PC-3 (cell line): ENCODE measurements around the gene THUMPD2. TPM values are rescaled to one million over a fixed set of nuclear protein-coding genes. Genes with fewer than 3 reads are reported as not detected.

Experiments
- ATAC-seq: fragments of 200-7000 bp; cut with Tn5 transposase; 2 replicates; pipeline ENCODE4 v1.9.1; 2020; ENCODE audit warnings: mild to moderate bottlenecking, moderate library complexity
- BruUV-seq: library from RNA; stranded (reverse); fragments of 400-500 nt; replicated peaks from 2 replicates; lab custom pipeline; 2021; lab: Mats Ljungman, UMichigan
- CTCF ChIA-PET: fragments of 300-600 bp; sonication (Branson Sonifier 250); formaldehyde crosslinking; loops from one replicate; lab custom pipeline; 2022; ENCODE audit warnings: antibody characterized with exemption; lab: Charles Lee
- POLR2A ChIA-PET: fragments of 300-600 bp; sonication (Branson Sonifier 250); formaldehyde crosslinking; loops from one replicate; lab custom pipeline; 2022; ENCODE audit warnings: antibody characterized with exemption; ENCODE audit not compliant: unreplicated experiment; lab: Charles Lee
- DNase-seq: peaks from one replicate; pipeline ENCODE4 v3.0.0-alpha.2; 2015
- H2AFZ ChIP-seq: fragments of 300-600 bp; sonication (generic); 2 replicates; pipeline ENCODE4 v1.6.0; 2016; ENCODE audit warnings: antibody characterized with exemption, low read length
- H3F3A ChIP-seq: fragments of 300-600 bp; sonication (generic); one replicate; pipeline ENCODE4 v1.6.0; 2017; ENCODE audit warnings: antibody characterized with exemption, low read length, control low read depth, mild to moderate bottlenecking; ENCODE audit not compliant: unreplicated experiment
- H3K27ac ChIP-seq: fragments of 300-600 bp; sonication (generic); 2 replicates; pipeline ENCODE4 v1.5.1; 2016; ENCODE audit warnings: mild to moderate bottlenecking, low read length
- H3K27me3 ChIP-seq: fragments of 300-600 bp; sonication (generic); 2 replicates; pipeline ENCODE4 v1.6.1; 2016; ENCODE audit warnings: low read length, mixed read lengths
- H3K36me3 ChIP-seq: fragments of 300-600 bp; sonication (generic); 2 replicates; pipeline ENCODE4 v1.6.1; 2016; ENCODE audit warnings: low read depth, mixed run types, low read length, mixed read lengths
- H3K4me1 ChIP-seq: fragments of 300-600 bp; sonication (generic); 2 replicates; pipeline ENCODE4 v1.5.1; 2016; ENCODE audit warnings: low read length; ENCODE audit not compliant: insufficient read depth
- H3K4me2 ChIP-seq: fragments of 300-600 bp; sonication (generic); 2 replicates; pipeline ENCODE4 v1.6.0; 2016; ENCODE audit warnings: low read length
- H3K4me3 ChIP-seq: fragments of 300-600 bp; sonication (generic); 2 replicates; pipeline ENCODE4 v1.5.1; 2016; ENCODE audit warnings: mild to moderate bottlenecking, low read length, mixed read lengths
- H3K79me2 ChIP-seq: fragments of 300-600 bp; sonication (generic); 2 replicates; pipeline ENCODE4 v1.6.1; 2017; ENCODE audit warnings: low read length, mixed read lengths
- H3K9ac ChIP-seq: fragments of 300-600 bp; sonication (generic); 2 replicates; pipeline ENCODE4 v1.6.0; 2016; ENCODE audit warnings: mild to moderate bottlenecking, low read length
- H3K9me2 ChIP-seq: fragments of 300-600 bp; sonication (generic); replicated peaks from 2 replicates; pipeline ENCODE4 v1.6.1; 2016; ENCODE audit warnings: mixed run types, low read length, mixed read lengths
- H3K9me3 ChIP-seq: fragments of 300-600 bp; sonication (generic); 2 replicates; pipeline ENCODE4 v1.6.1; 2016; ENCODE audit warnings: low read length, mixed read lengths
- H4K20me1 ChIP-seq: fragments of 300-600 bp; sonication (generic); 2 replicates; pipeline ENCODE4 v1.6.1; 2016; ENCODE audit warnings: low read length, mixed read lengths
- EZH2 ChIP-seq: fragments of 300-600 bp; sonication (generic); IDR thresholded peaks from one replicate; pipeline ENCODE4 v1.6.1; 2017; ENCODE audit warnings: antibody characterized with exemption, mild to moderate bottlenecking, low read length; ENCODE audit not compliant: unreplicated experiment
- EZH2phosphoT487 ChIP-seq: fragments of 300-600 bp; sonication (generic); IDR thresholded peaks from 2 replicates; pipeline ENCODE4 v1.6.1; 2018; ENCODE audit warnings: mild to moderate bottlenecking, antibody characterized with exemption, low read length, borderline replicate concordance
- intact Hi-C: fragments of 100-400 bp; cut with micrococcal nuclease; formaldehyde crosslinking; loops from 2 replicates; pipeline ENCODE4 v1.9.0; 2023
- total RNA-seq: library from RNA; depleted of rRNA; stranded (reverse); fragments of >200 nt; gene quantifications from 2 replicates; pipeline ENCODE4 v1.2.3, GENCODE V29; 2014
- TF ChIP-seq, protein P1 (sequence below): fragments of 300-600 bp; sonication (generic); conservative IDR thresholded peaks from 2 replicates; pipeline ENCODE4 v1.5.1; 2017; ENCODE audit warnings: antibody characterized with exemption, low read depth, mild to moderate bottlenecking, low read length

Gene THUMPD2
- total RNA-seq, 1 experiment from 2014 or later = 10.2 TPM

DNA sequence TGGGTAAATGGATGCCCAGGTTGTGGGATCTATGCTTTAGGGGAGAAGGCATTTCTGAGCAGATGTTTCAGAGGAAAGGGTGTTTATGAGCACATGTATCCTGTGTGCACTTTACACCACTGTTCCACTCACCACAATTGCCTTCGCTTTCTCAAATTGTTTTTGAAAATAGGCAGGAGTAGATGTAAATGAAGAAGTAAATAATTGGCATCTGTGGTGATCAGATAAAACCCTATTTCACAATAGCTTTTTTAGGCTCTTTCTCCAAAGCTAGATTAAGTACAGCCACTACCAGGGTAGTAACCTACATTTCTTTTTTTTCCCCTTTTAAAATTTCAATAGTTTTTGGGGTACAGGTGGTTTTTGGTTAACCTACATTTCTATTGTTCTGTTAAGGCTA, 72.7 kb downstream of the THUMPD2 start:
- BruUV-seq = no TSS peak
- POLR2A ChIA-PET = no interaction called here
- CTCF ChIA-PET = no interaction called here

GRCh38 chr2:39705638-39706037, 73.4 kb downstream of the THUMPD2 start:
- H3K4me2 ChIP-seq = no peak overlapping the region
- POLR2A ChIA-PET = no interaction called here
- TF ChIP-seq EZH2 (no peak), EZH2phosphoT487 (no peak)
- TF ChIP-seq, protein P1, sequence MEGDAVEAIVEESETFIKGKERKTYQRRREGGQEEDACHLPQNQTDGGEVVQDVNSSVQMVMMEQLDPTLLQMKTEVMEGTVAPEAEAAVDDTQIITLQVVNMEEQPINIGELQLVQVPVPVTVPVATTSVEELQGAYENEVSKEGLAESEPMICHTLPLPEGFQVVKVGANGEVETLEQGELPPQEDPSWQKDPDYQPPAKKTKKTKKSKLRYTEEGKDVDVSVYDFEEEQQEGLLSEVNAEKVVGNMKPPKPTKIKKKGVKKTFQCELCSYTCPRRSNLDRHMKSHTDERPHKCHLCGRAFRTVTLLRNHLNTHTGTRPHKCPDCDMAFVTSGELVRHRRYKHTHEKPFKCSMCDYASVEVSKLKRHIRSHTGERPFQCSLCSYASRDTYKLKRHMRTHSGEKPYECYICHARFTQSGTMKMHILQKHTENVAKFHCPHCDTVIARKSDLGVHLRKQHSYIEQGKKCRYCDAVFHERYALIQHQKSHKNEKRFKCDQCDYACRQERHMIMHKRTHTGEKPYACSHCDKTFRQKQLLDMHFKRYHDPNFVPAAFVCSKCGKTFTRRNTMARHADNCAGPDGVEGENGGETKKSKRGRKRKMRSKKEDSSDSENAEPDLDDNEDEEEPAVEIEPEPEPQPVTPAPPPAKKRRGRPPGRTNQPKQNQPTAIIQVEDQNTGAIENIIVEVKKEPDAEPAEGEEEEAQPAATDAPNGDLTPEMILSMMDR = no peak

More for the DNA sequence above, 72.7 kb downstream of the THUMPD2 start:
- Histone ChIP-seq H3K4me2 (no peak overlapping the region), H3K27me3 (no peaks in the 10 kb centered on the region), H2AFZ (no peak overlapping the region), H3K36me3 (no peaks in the 10 kb centered on the region), H3K9me2 (no peaks in the 10 kb centered on the region), H4K20me1 (no peaks in the 10 kb centered on the region), H3K9me3 (0 out of 2 replicates have a peak, but pooled peaks cover 5% of the 10 kb centered on the region), H3K79me2 (no peaks in the 10 kb centered on the region), H3K4me3 (no peak overlapping the region), H3K27ac (no peak overlapping the region), H3K9ac (no peak overlapping the region), H3K4me1 (no peaks in the 10 kb centered on the region), H3F3A (no peaks in the 10 kb centered on the region)
- TF ChIP-seq EZH2 (no peak), EZH2phosphoT487 (no peak)
- TF ChIP-seq, protein P1 = no peak
- no peak for ATAC-seq
- no peak for DNase-seq
- intact Hi-C loops = no loop called here

DNA sequence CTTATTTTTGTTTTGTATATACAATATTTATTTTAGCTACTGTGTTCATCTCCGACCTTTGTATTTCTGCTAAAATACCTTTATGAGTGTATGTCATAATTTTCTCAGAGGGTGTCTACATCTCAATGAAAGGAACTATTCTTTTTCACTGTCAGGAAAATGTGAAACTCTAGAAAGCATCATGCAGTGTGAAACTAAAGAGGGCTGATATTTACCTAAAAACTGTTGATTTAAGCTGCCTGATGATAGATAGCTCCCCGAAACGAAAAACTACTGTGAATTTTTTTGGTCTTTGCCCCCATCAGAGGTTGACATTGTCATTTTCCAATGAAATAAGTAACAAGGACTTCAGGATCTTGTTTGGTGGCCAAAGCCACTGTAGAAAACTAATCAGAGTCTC, 74.5 kb downstream of the THUMPD2 start:
- POLR2A ChIA-PET = no interaction called here
- CTCF ChIA-PET = interaction anchor here (0.6 kb wide), 1 partner anchor 475 kb away, joined by 3 read pairs; no protein-coding TSS in a partner anchor
- H3K36me3 ChIP-seq = no peaks in the 10 kb centered on the region; the same call in 1 of the 2 replicates

More at GRCh38 chr2:39705638-39706037, 73.4 kb downstream of the THUMPD2 start:
- H3F3A ChIP-seq = no peaks in the 10 kb centered on the region
- H3K79me2 ChIP-seq = no peaks in the 10 kb centered on the region
- ATAC-seq (no peak), DNase-seq (no peak)
- intact Hi-C loops = no loop called here
- 0 out of 2 replicates have a peak, but pooled peaks cover 12% of the 10 kb centered on the region for H3K9me3 ChIP-seq
- CTCF ChIA-PET = no interaction called here
- no peak overlapping the region for H3K4me3 ChIP-seq
- BruUV-seq = no TSS peak
- no peaks in the 10 kb centered on the region for H3K27me3 ChIP-seq
- no peaks in the 10 kb centered on the region for H4K20me1 ChIP-seq
- H3K27ac ChIP-seq = no peak overlapping the region
- no peak overlapping the region for H3K9ac ChIP-seq
- H3K4me1 ChIP-seq = no peaks in the 10 kb centered on the region
- H2AFZ ChIP-seq = no peak overlapping the region
- no peaks in the 10 kb centered on the region; the same call in 1 of the 2 replicates for H3K36me3 ChIP-seq
- no peaks in the 10 kb centered on the region for H3K9me2 ChIP-seq

More for the DNA sequence above, 74.5 kb downstream of the THUMPD2 start:
- Histone ChIP-seq H3K27ac (no peak overlapping the region), H3K9ac (no peak overlapping the region), H3K4me2 (no peak overlapping the region), H4K20me1 (no peaks in the 10 kb centered on the region), H3K4me1 (no peaks in the 10 kb centered on the region), H3K9me3 (0 out of 2 replicates have a peak, but pooled peaks cover 12% of the 10 kb centered on the region), H3K4me3 (no peak overlapping the region), H3F3A (no peaks in the 10 kb centered on the region), H3K79me2 (no peaks in the 10 kb centered on the region), H3K9me2 (no peaks in the 10 kb centered on the region), H2AFZ (no peak overlapping the region), H3K27me3 (no peaks in the 10 kb centered on the region)
- intact Hi-C loops = no loop called here
- DNase-seq (no peak), ATAC-seq (no peak)
- no TSS peak for BruUV-seq
- no peak for TF ChIP-seq EZH2
- TF ChIP-seq EZH2phosphoT487 = no peak
- TF ChIP-seq, protein P1 = no peak
